H1 (cell line): ENCODE results near the gene NPBWR2. TPM values are rescaled to one million over a fixed set of nuclear protein-coding genes. Genes with fewer than 3 reads are reported as not detected.

Experiments used
- CTCF ChIA-PET: fragments of 300-600 bp; sonication (Branson Sonifier 250); formaldehyde crosslinking; loops from one replicate; lab custom pipeline; 2021; ENCODE audit not compliant: partially characterized antibody; lab: Charles Lee
- POLR2A ChIA-PET: fragments of 300-600 bp; sonication (Branson Sonifier 250); formaldehyde crosslinking; loops from one replicate; lab custom pipeline; 2021; ENCODE audit warnings: inconsistent platforms; ENCODE audit not compliant: partially characterized antibody; lab: Charles Lee
- DNase-seq, 2 experiments: peaks; one replicate each; pipeline versions ENCODE4 v3.0.0 to v3.0.0-alpha.2; 2010 to 2022; ENCODE audit warnings: low spot score in 2 of 2, low read depth in 1 of 2, mixed read lengths in 1 of 2
- FAIRE-seq: peaks from 2 replicates; lab custom pipeline; 2011; peaks lifted over from hg19 to GRCh38; lab: Jason Lieb, UNC
- H2AFZ ChIP-seq: 2 replicates; pipeline ENCODE4 v1.8.1; 2012; ENCODE audit warnings: low read length, inconsistent platforms
- H2AK5ac ChIP-seq: 2 replicates; pipeline ENCODE4 v1.6.1; 2013; ENCODE audit warnings: low read depth, low read length
- H2BK120ac ChIP-seq: replicated peaks from 2 replicates; pipeline ENCODE3; 2013; ENCODE audit warnings: low read depth, low read length, inconsistent platforms
- H2BK12ac ChIP-seq: 2 replicates; pipeline ENCODE4 v1.6.1; 2013; ENCODE audit warnings: low read depth, low read length
- H2BK15ac ChIP-seq: 2 replicates; pipeline ENCODE4 v1.6.1; 2013; ENCODE audit warnings: low read length
- H2BK20ac ChIP-seq: 2 replicates; pipeline ENCODE4 v1.6.1; 2013; ENCODE audit warnings: low read length
- H2BK5ac ChIP-seq: 2 replicates; pipeline ENCODE4 v1.6.1; 2013; ENCODE audit warnings: low read depth, low read length
- H3K14ac ChIP-seq: 2 replicates; pipeline ENCODE4 v1.6.1; 2013; ENCODE audit warnings: inconsistent platforms; ENCODE audit not compliant: insufficient read length
- H3K18ac ChIP-seq: 2 replicates; pipeline ENCODE4 v1.6.1; 2013; ENCODE audit warnings: low read length; ENCODE audit errors: extremely low read depth
- H3K23ac ChIP-seq: 2 replicates; pipeline ENCODE4 v1.6.1; 2013; ENCODE audit warnings: inconsistent platforms; ENCODE audit not compliant: insufficient read length
- H3K23me2 ChIP-seq: 2 replicates; pipeline ENCODE4 v1.6.1; 2013; ENCODE audit warnings: low read depth, low read length
- H3K27ac ChIP-seq: 2 replicates; pipeline ENCODE4 v1.6.1; 2011; ENCODE audit warnings: low read depth, low read length, inconsistent platforms
- H3K27me3 ChIP-seq, 4 experiments: replicated peaks in 1 of 4; 1 replicate in 1 of 4; 2 replicates in 3 of 4; pipeline versions ENCODE4 v1.6.1 to v1.8.1; 2011 to 2013; ENCODE audit warnings: low read length in 3 of 4, mild to moderate bottlenecking in 3 of 4, inconsistent platforms in 2 of 4, mixed read lengths in 2 of 4, moderate library complexity in 1 of 4; ENCODE audit not compliant: control insufficient read depth in 3 of 4, insufficient read depth in 3 of 4; ENCODE audit errors: extremely low read depth in 1 of 4
- H3K36me3 ChIP-seq, 4 experiments: 2 replicates each; pipeline versions ENCODE4 v1.6.1 to v1.8.1; 2011 to 2013; ENCODE audit warnings: mild to moderate bottlenecking in 4 of 4, low read length in 3 of 4, moderate library complexity in 2 of 4, control low read depth in 1 of 4, inconsistent platforms in 1 of 4; ENCODE audit not compliant: insufficient read depth in 4 of 4, control insufficient read depth in 2 of 4
- H3K4ac ChIP-seq: replicated peaks from 2 replicates; pipeline ENCODE3; 2013; ENCODE audit warnings: low read length, low read depth, mixed read lengths, inconsistent platforms; ENCODE audit not compliant: insufficient read length
- H3K4me1 ChIP-seq, 4 experiments: replicated peaks in 1 of 4; 1 replicate in 1 of 4; 2 replicates in 3 of 4; pipeline versions ENCODE4 v1.6.1 to v1.8.1; 2011 to 2013; ENCODE audit warnings: low read length in 3 of 4, inconsistent platforms in 2 of 4, mixed read lengths in 1 of 4; ENCODE audit not compliant: insufficient read depth in 4 of 4, control insufficient read depth in 3 of 4
- H3K4me2 ChIP-seq, 2 experiments: 2 replicates each; pipeline versions ENCODE4 v1.6.1 to v1.8.1; 2011 to 2013; ENCODE audit warnings: low read depth in 2 of 2, low read length in 2 of 2, control low read depth in 1 of 2, inconsistent platforms in 1 of 2, mild to moderate bottlenecking in 1 of 2; ENCODE audit not compliant: insufficient read depth in 1 of 2
- H3K4me3 ChIP-seq, 4 experiments: fragments of 200-600, 300-600 bp in 1 of 4; sonication (generic), shearing (Covaris generic), sonication (Bioruptor Twin) in 1 of 4; 2 replicates each; pipeline versions ENCODE4 v1.5.1 to v1.8.1; 2011 to 2016; ENCODE audit warnings: low read length in 4 of 4, low read depth in 3 of 4, control low read depth in 2 of 4, inconsistent platforms in 2 of 4, mild to moderate bottlenecking in 2 of 4, mixed read lengths in 1 of 4, moderate library complexity in 1 of 4; ENCODE audit not compliant: insufficient read depth in 2 of 4; ENCODE audit errors: extremely low read depth in 1 of 4
- H3K56ac ChIP-seq: replicated peaks from 2 replicates; pipeline ENCODE3; 2013; ENCODE audit warnings: low read depth, mild to moderate bottlenecking, mixed read lengths, low read length, inconsistent platforms; ENCODE audit not compliant: insufficient read length
- H3K79me1 ChIP-seq: 2 replicates; pipeline ENCODE4 v1.6.1; 2013; ENCODE audit warnings: low read depth, low read length, control low read depth
- H3K79me2 ChIP-seq, 2 experiments: 2 replicates each; pipeline versions ENCODE4 v1.6.1 to v1.8.1; 2012 to 2013; ENCODE audit warnings: low read length in 2 of 2, mild to moderate bottlenecking in 2 of 2, inconsistent platforms in 1 of 2; ENCODE audit not compliant: insufficient read depth in 2 of 2, control insufficient read depth in 1 of 2
- H3K9ac ChIP-seq, 4 experiments: replicated peaks in 1 of 4; 1 replicate in 1 of 4; 2 replicates in 3 of 4; pipeline versions ENCODE4 v1.6.1 to v1.8.1; 2011 to 2013; ENCODE audit warnings: low read depth in 3 of 4, low read length in 3 of 4, control low read depth in 2 of 4, mild to moderate bottlenecking in 2 of 4, moderate library complexity in 2 of 4, inconsistent platforms in 1 of 4; ENCODE audit errors: extremely low read depth in 1 of 4
- H3K9me3 ChIP-seq, 2 experiments: 2 replicates each; pipeline versions ENCODE4 v1.6.1 to v1.8.1; 2012 to 2013; ENCODE audit warnings: mild to moderate bottlenecking in 2 of 2, moderate library complexity in 2 of 2, control low read depth in 1 of 2, inconsistent platforms in 1 of 2, low read depth in 1 of 2, low read length in 1 of 2, mixed read lengths in 1 of 2; ENCODE audit not compliant: insufficient read depth in 2 of 2
- H4K20me1 ChIP-seq, 2 experiments: replicated peaks in 1 of 2; 2 replicates each; pipeline versions ENCODE3 to v1.8.1; 2011 to 2013; ENCODE audit warnings: inconsistent platforms in 2 of 2, low read length in 2 of 2, mild to moderate bottlenecking in 1 of 2; ENCODE audit not compliant: insufficient read depth in 2 of 2, control insufficient read depth in 1 of 2
- H4K5ac ChIP-seq: 2 replicates; pipeline ENCODE4 v1.6.1; 2013; ENCODE audit warnings: low read length, low read depth, mixed read lengths, inconsistent platforms; ENCODE audit not compliant: insufficient read length
- H4K8ac ChIP-seq: 2 replicates; pipeline ENCODE4 v1.8.0; 2013; ENCODE audit warnings: mild to moderate bottlenecking, moderate library complexity, low read length, inconsistent platforms; ENCODE audit not compliant: insufficient read depth; ENCODE audit errors: extremely low read depth
- H4K91ac ChIP-seq: replicated peaks from 2 replicates; pipeline ENCODE3; 2013; ENCODE audit warnings: low read length, mixed read lengths, inconsistent platforms; ENCODE audit not compliant: insufficient read length
- BCL11A ChIP-seq, 2 experiments: IDR thresholded peaks; one replicate each; pipeline ENCODE4 v1.6.1; 2011; ENCODE audit warnings: low read depth in 2 of 2, low read length in 2 of 2, mild to moderate bottlenecking in 2 of 2
- EP300 ChIP-seq, 2 experiments: IDR thresholded peaks; 1 replicate in 1 of 2; 2 replicates in 1 of 2; pipeline ENCODE4 v1.6.1; 2011 to 2012; ENCODE audit warnings: low read depth in 2 of 2, low read length in 2 of 2, mild to moderate bottlenecking in 2 of 2, borderline replicate concordance in 1 of 2, inconsistent platforms in 1 of 2, moderate library complexity in 1 of 2
- FOSL1 ChIP-seq: IDR thresholded peaks from 2 replicates; pipeline ENCODE4 v1.6.1; 2011; ENCODE audit warnings: mild to moderate bottlenecking, low read depth, low read length, moderate library complexity; ENCODE audit not compliant: insufficient read depth
- GTF2F1 ChIP-seq: IDR thresholded peaks from 2 replicates; pipeline ENCODE4 v1.6.1; 2012; ENCODE audit warnings: low read depth, low read length, improper control_type of control experiment, borderline replicate concordance
- PHF8 ChIP-seq: fragments of 200-600 bp; sonication (generic); conservative IDR thresholded peaks from 2 replicates; pipeline ENCODE4 v1.7.1; 2012; ENCODE audit warnings: low read depth, mild to moderate bottlenecking, inconsistent platforms, low read length, moderate library complexity
- RFX5 ChIP-seq: IDR thresholded peaks from 2 replicates; pipeline ENCODE4 v1.6.1; 2011; ENCODE audit warnings: low read depth, low read length, improper control_type of control experiment, borderline replicate concordance
- SRF ChIP-seq: IDR thresholded peaks from 2 replicates; pipeline ENCODE4 v1.6.1; 2011; ENCODE audit warnings: mild to moderate bottlenecking, low read depth, low read length, moderate library complexity
- TEAD4 ChIP-seq: IDR thresholded peaks from 2 replicates; pipeline ENCODE4 v1.6.1; 2012; ENCODE audit warnings: low read depth, low read length, inconsistent platforms, mixed read lengths
- ZNF274 ChIP-seq: IDR thresholded peaks from 2 replicates; pipeline ENCODE4 v1.7.0; 2012; ENCODE audit warnings: low read length, borderline replicate concordance; ENCODE audit errors: extremely low read depth
- WGBS, 2 experiments: shearing (Covaris generic) in 1 of 2; methylation state at CpG; one replicate each; pipeline versions ENCODE4 v1.1.6 to v1.1.7; 2013 to 2015; ENCODE audit warnings: low lambda C conversion rate in 2 of 2, mixed read lengths in 2 of 2, inconsistent platforms in 1 of 2, low coverage in 1 of 2, missing lambda C conversion rate in 1 of 2; ENCODE audit not compliant: insufficient replicate concordance in 2 of 2, insufficient coverage in 1 of 2, insufficient read length in 1 of 2; ENCODE audit errors: extremely low coverage in 1 of 2, missing lambda C conversion rate in 1 of 2; 5-methylcytosine and 5-hydroxymethylcytosine counted together
- polyA plus RNA-seq, 7 experiments: library from polyadenylated mRNA; depleted of rRNA in 3 of 7; stranded (reverse) in 5 of 7; unstranded in 2 of 7; fragments of >200 nt in 5 of 7; fragments of 200-250 nt in 2 of 7; gene quantifications; 1 replicate in 5 of 7; 2 replicates in 1 of 7; 4 replicates in 1 of 7; pipeline versions ENCODE4 v1.2.1 to v1.2.3, GENCODE V29; 2011 to 2013; ENCODE audit warnings: missing spikeins in 2 of 7, mixed read lengths in 2 of 7
- total RNA-seq: library from RNA; stranded (reverse); fragmentation: NEBNext Ultra II Directional; extraction: Animal tissue kit (Norgen Biotek cat#: 25700); gene quantifications from 2 replicates; pipeline ENCODE4 v1.2.1, GENCODE V29; 2021

The NPBWR2 gene
- total and polyA plus RNA-seq, 2 of the 8 experiments (the other 6 are each of a cell fraction or from before 2014, with no cell fraction given): not detected

GRCh38 chr20:64068386-64069208 lies 38.8 kb downstream of the NPBWR2 start:
- Histone ChIP-seq H3K4me3 (no peak overlapping the region), H2AFZ (no peak overlapping the region), H3K27ac (no peak overlapping the region), H2BK12ac (0 out of 2 replicates have a peak overlapping the region, but pooled peaks have one; percentile 44), H3K56ac (no peak overlapping the region), H2BK5ac (no peak overlapping the region), H3K4ac (peak overlapping the region; percentile 21), H3K14ac (no peak overlapping the region), H3K36me3 (peaks cover 0 to 4% (median 1%) of the 10 kb centered on the region in 4 experiments; a peak in 2 of 8 replicates), H3K18ac (no peak overlapping the region), H3K4me2 (no peak overlapping the region), H4K8ac (no peak overlapping the region), H4K91ac (peak overlapping the region; percentile 27), H3K23me2 (peaks cover 2% of the 10 kb centered on the region; the same call in 1 of the 2 replicates), H2AK5ac (peak overlapping the region; percentile 90; the same call in 1 of the 2 replicates), H4K20me1 (peaks cover 2 to 10% of the 10 kb centered on the region in 2 experiments), H3K4me1 (peaks cover 3 to 20% (median 7%) of the 10 kb centered on the region in 4 experiments), H3K79me2 (no peaks in the 10 kb centered on the region), H2BK15ac (no peak overlapping the region), H3K27me3 (no peaks in the 10 kb centered on the region), H3K9me3 (no peaks in the 10 kb centered on the region), H3K79me1 (0 out of 2 replicates have a peak, but pooled peaks cover 3% of the 10 kb centered on the region), H4K5ac (no peak overlapping the region), H3K9ac (no peak overlapping the region), H2BK20ac (no peak overlapping the region), H2BK120ac (no peak overlapping the region), H3K23ac (no peak overlapping the region)
- no peak for DNase-seq
- ChIA-PET POLR2A (interaction anchor here (1.1 to 1.9 kb wide), 3 partner anchors 9 to 16 kb away, joined by 4 to 6 read pairs (median 5); partner anchors contain the start of gene LKAAEAR1), CTCF (interaction anchor here (0.5 to 3.1 kb wide), 12 partner anchors 11 to 1198 kb away, joined by 3 to 33 read pairs (median 5); partner anchors contain the start of genes C20orf204, LKAAEAR1, OPRL1 and RGS19)
- no peak for FAIRE-seq
- WGBS, 2 experiments: 89% methylated on average over 12 of the region's 12 CpGs; no CpG with 5 or more reads in 1 of the 2 experiments
- TF ChIP-seq TEAD4 (no peak), FOSL1 (no peak), ZNF274 (no peak), GTF2F1 (no peak), PHF8 (no peak), RFX5 (no peak), BCL11A (IDR thresholded peaks at IDR 0.05; ENCODE audit: low read depth in 2 of 2, low read length in 2 of 2) (no peak), EP300 (IDR thresholded peaks at IDR 0.05; ENCODE audit: borderline replicate concordance in 1 of 2, low read depth in 2 of 2, low read length in 2 of 2) (no peak), SRF (no peak)
